Calu3 (cell line): ENCODE measurements around the gene DBH. TPM values are rescaled to one million over a fixed set of nuclear protein-coding genes. Genes with fewer than 3 reads are reported as not detected.

Source experiments
- BruUV-seq: library from RNA; stranded (reverse); fragments of 400-500 nt; replicated peaks from 2 replicates; lab custom pipeline; 2021; lab: Mats Ljungman, UMichigan
- CTCF ChIA-PET: fragments of 300-600 bp; sonication (Branson Sonifier 250); formaldehyde crosslinking; loops from one replicate; lab custom pipeline; 2022; ENCODE audit warnings: antibody characterized with exemption; lab: Charles Lee
- DNase-seq: peaks from one replicate; pipeline ENCODE4 v3.0.0; 2022
- H3K27ac Mint-ChIP-seq: one replicate; pipeline ENCODE4 v1.8.0; 2022; ENCODE audit warnings: mixed read lengths; ENCODE audit not compliant: unreplicated experiment
- H3K27me3 Mint-ChIP-seq: one replicate; pipeline ENCODE4 v1.8.0; 2022; ENCODE audit warnings: mixed read lengths; ENCODE audit not compliant: unreplicated experiment
- H3K36me3 Mint-ChIP-seq: one replicate; pipeline ENCODE4 v1.8.0; 2022; ENCODE audit warnings: mild to moderate bottlenecking, moderate library complexity, mixed read lengths; ENCODE audit not compliant: insufficient read depth, unreplicated experiment
- H3K4me1 Mint-ChIP-seq: one replicate; pipeline ENCODE4 v1.8.0; 2022; ENCODE audit warnings: mild to moderate bottlenecking, low read depth, mixed read lengths; ENCODE audit not compliant: unreplicated experiment
- H3K4me3 Mint-ChIP-seq: one replicate; pipeline ENCODE4 v1.8.0; 2022; ENCODE audit warnings: mild to moderate bottlenecking, low read depth, moderate library complexity, mixed read lengths; ENCODE audit not compliant: unreplicated experiment
- H3K9me3 Mint-ChIP-seq: one replicate; pipeline ENCODE4 v1.8.0; 2022; ENCODE audit warnings: low read depth, mixed read lengths; ENCODE audit not compliant: unreplicated experiment
- intact Hi-C: fragments of 100-400 bp; cut with micrococcal nuclease; formaldehyde crosslinking; loops from one replicate; pipeline ENCODE4 v1.10.0; 2022; ENCODE audit not compliant: unreplicated experiment
- total RNA-seq: library from RNA; stranded (reverse); gene quantifications from 2 replicates; pipeline ENCODE4 v1.2.3, GENCODE V29; 2022
- TF ChIP-seq, protein P1 (sequence below): fragments of 200-600 bp; IDR thresholded peaks from one replicate; pipeline ENCODE4 v1.8.0; 2022; ENCODE audit warnings: antibody characterized with exemption; ENCODE audit not compliant: unreplicated experiment

The DBH gene
- total RNA-seq, 1 experiment from 2014 or later: not detected

- H3K9me3 Mint-ChIP-seq: no peaks in the 10 kb centered on the region
- no peak overlapping the region for H3K27ac Mint-ChIP-seq
- TF ChIP-seq, protein P1, sequence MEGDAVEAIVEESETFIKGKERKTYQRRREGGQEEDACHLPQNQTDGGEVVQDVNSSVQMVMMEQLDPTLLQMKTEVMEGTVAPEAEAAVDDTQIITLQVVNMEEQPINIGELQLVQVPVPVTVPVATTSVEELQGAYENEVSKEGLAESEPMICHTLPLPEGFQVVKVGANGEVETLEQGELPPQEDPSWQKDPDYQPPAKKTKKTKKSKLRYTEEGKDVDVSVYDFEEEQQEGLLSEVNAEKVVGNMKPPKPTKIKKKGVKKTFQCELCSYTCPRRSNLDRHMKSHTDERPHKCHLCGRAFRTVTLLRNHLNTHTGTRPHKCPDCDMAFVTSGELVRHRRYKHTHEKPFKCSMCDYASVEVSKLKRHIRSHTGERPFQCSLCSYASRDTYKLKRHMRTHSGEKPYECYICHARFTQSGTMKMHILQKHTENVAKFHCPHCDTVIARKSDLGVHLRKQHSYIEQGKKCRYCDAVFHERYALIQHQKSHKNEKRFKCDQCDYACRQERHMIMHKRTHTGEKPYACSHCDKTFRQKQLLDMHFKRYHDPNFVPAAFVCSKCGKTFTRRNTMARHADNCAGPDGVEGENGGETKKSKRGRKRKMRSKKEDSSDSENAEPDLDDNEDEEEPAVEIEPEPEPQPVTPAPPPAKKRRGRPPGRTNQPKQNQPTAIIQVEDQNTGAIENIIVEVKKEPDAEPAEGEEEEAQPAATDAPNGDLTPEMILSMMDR: no peak
- H3K36me3 Mint-ChIP-seq: no peaks in the 10 kb centered on the region
- no TSS peak for BruUV-seq
- CTCF ChIA-PET: no interaction called here
- intact Hi-C loops: no loop called here
- peaks cover 89% of the 10 kb centered on the region for H3K27me3 Mint-ChIP-seq
- no peak for DNase-seq
- no peak overlapping the region for H3K4me3 Mint-ChIP-seq
- no peaks in the 10 kb centered on the region for H3K4me1 Mint-ChIP-seq
These were observed 22.1 kb upstream of the DBH start for GRCh38 chr9:133614056-133614455.

DNA sequence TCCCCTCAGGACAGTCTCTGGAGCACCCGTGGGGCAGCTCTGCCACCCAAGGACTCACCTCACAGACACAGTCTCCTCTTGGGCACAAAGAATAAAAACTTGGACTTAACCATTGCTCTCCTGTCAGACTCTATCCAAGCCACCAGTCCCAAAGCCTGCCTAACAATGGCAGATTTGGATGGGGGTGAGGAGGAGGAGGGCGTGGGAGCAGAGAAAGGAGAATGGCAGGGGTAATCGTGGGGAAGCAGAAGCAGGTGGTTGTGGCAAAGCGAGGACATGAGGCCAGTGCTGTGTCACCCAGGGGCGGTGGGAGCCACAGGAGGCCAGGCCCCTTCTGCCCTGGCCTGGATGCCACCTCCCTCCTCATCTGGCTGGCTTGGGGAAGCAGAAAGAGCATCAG is 21.5 kb upstream of the DBH start:
- intact Hi-C loops: no loop called here
- no peaks in the 10 kb centered on the region for H3K9me3 Mint-ChIP-seq
- H3K36me3 Mint-ChIP-seq: no peaks in the 10 kb centered on the region
- TF ChIP-seq, protein P1: no peak
- peaks cover 95% of the 10 kb centered on the region for H3K27me3 Mint-ChIP-seq
- H3K4me1 Mint-ChIP-seq: no peaks in the 10 kb centered on the region
- CTCF ChIA-PET: no interaction called here
- no peak overlapping the region for H3K4me3 Mint-ChIP-seq
- DNase-seq: no peak
- BruUV-seq: no TSS peak
- no peak overlapping the region for H3K27ac Mint-ChIP-seq

GRCh38 chr9:133615186-133615585 is 21.0 kb upstream of the DBH start:
- no TSS peak for BruUV-seq
- CTCF ChIA-PET: no interaction called here
- H3K27ac Mint-ChIP-seq: no peak overlapping the region
- H3K4me1 Mint-ChIP-seq: no peaks in the 10 kb centered on the region
- no peak overlapping the region for H3K4me3 Mint-ChIP-seq
- no peak for DNase-seq
- intact Hi-C loops: no loop called here
- no peaks in the 10 kb centered on the region for H3K36me3 Mint-ChIP-seq
- peaks cover 100% of the 10 kb centered on the region for H3K27me3 Mint-ChIP-seq
- no peaks in the 10 kb centered on the region for H3K9me3 Mint-ChIP-seq
- TF ChIP-seq, protein P1: no peak

- Mint-ChIP-seq H3K27ac (no peak overlapping the region), H3K9me3 (no peaks in the 10 kb centered on the region), H3K4me1 (no peaks in the 10 kb centered on the region), H3K36me3 (no peaks in the 10 kb centered on the region), H3K27me3 (peaks cover 100% of the 10 kb centered on the region), H3K4me3 (no peak overlapping the region)
- TF ChIP-seq, protein P1: no peak
- DNase-seq: no peak
- BruUV-seq: no TSS peak
- intact Hi-C loops: no loop called here
- CTCF ChIA-PET: no interaction called here
These were observed 20.5 kb upstream of the DBH start for GRCh38 chr9:133615606-133616188.
